Prostate gland (tissue), 2 donors: ENCODE data around the gene RASAL2. TPM values are rescaled to one million over a fixed set of nuclear protein-coding genes. Genes with fewer than 3 reads are reported as not detected.

Experiments
- DNase-seq: peaks from one replicate; pipeline ENCODE4 v3.0.0-alpha.2; 2019; ENCODE audit warnings: low spot score
- H3K27ac ChIP-seq, 2 donors: fragments of 200-600 bp; sonication (generic); 2 replicates each; pipeline ENCODE4 v1.5.1; 2017 to 2019
- H3K27me3 ChIP-seq: fragments of 200-600 bp; sonication (generic); replicated peaks from 2 replicates; pipeline ENCODE4 v1.5.1; 2019; ENCODE audit not compliant: insufficient read depth
- H3K36me3 ChIP-seq, 2 donors: fragments of 200-600 bp; sonication (generic); 1 replicate in 1 of 2; 2 replicates in 1 of 2; pipeline versions ENCODE4 v1.5.1 to v1.8.1; 2017 to 2019
- H3K4me1 ChIP-seq: fragments of 200-600 bp; sonication (generic); replicated peaks from 2 replicates; pipeline ENCODE4 v1.5.1; 2019
- H3K4me3 ChIP-seq, 2 donors: fragments of 200-600 bp; sonication (generic); 2 replicates each; pipeline ENCODE4 v1.5.1; 2017 to 2019
- H3K9me3 ChIP-seq: fragments of 200-600 bp; sonication (generic); 2 replicates; pipeline ENCODE4 v1.5.1; 2017
- POLR2A ChIP-seq: fragments of 450-650 bp; IDR thresholded peaks from one replicate; pipeline ENCODE4 v1.6.1; 2016; ENCODE audit warnings: antibody characterized with exemption, mild to moderate bottlenecking
- POLR2AphosphoS5 ChIP-seq: sonication (generic); formaldehyde crosslinking; IDR thresholded peaks from one replicate; pipeline ENCODE4 v1.6.1; 2017; ENCODE audit warnings: antibody characterized with exemption
- WGBS: methylation state at CpG from one replicate; pipeline ENCODE4 v1.1.5; 2018; 5-methylcytosine and 5-hydroxymethylcytosine counted together
- intact Hi-C: fragments of 100-400 bp; cut with DNase I; formaldehyde crosslinking; loops from one replicate; pipeline ENCODE4 v1.14.2; 2022
- total RNA-seq, 2 donors: library from RNA; depleted of rRNA; stranded (reverse); fragments of >200 nt; gene quantifications; one replicate each; pipeline ENCODE4 v1.1.0, GENCODE V29; 2016
- TF ChIP-seq, protein P1 (sequence below), 4 experiments: fragments of 200-600 bp in 2 of 4; fragments of 450-650 bp in 2 of 4; sonication (generic) in 2 of 4; IDR thresholded peaks; 1 replicate in 3 of 4; 2 replicates in 1 of 4; pipeline ENCODE4 v1.5.1; 2016 to 2019; ENCODE audit warnings: antibody characterized with exemption in 4 of 4, mild to moderate bottlenecking in 2 of 4, moderate library complexity in 2 of 4

The RASAL2 gene
- total RNA-seq, 2 donors from 2014 or later, result 9.2 to 36.9 TPM

DNA sequence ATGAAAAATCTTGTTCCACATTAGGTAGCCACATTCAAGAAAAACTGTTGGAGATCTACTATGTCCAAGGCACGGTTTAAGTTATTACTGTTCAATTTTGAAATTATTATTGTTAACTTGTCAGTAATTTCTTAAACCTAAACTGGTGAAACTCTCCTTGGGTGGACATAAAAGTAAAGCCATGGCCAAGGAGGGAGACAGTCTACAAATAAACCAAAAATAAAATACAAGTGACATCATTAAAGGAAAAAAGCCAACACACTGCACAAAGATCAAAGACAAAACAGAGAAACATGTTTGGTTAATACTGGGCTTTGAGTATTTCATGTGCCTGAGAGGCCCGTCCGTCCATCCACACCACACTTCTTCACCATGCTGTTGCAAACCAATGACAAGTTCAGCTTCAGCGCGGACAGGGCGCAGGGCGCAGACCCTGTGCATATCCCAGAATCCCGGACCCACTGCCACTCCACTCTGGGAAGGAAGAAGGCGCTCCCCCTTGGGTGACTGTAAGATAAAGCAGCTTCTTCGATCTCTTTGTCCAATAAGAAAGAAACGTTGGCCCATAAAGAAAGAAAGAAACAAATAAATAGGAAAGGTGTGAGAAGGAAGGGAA, 918 bp upstream of the RASAL2 start:
- Histone ChIP-seq H3K36me3 (no peaks in the 10 kb centered on the region), H3K4me1 (no peaks in the 10 kb centered on the region), H3K27me3 (no peaks in the 10 kb centered on the region), H3K9me3 (no peaks in the 10 kb centered on the region), H3K27ac (peak overlapping the region; percentile 85 to 88), H3K4me3 (peak overlapping the region; percentile 84 to 95)
- no peak for TF ChIP-seq POLR2A
- TF ChIP-seq POLR2AphosphoS5, result no peak
- TF ChIP-seq, protein P1, sequence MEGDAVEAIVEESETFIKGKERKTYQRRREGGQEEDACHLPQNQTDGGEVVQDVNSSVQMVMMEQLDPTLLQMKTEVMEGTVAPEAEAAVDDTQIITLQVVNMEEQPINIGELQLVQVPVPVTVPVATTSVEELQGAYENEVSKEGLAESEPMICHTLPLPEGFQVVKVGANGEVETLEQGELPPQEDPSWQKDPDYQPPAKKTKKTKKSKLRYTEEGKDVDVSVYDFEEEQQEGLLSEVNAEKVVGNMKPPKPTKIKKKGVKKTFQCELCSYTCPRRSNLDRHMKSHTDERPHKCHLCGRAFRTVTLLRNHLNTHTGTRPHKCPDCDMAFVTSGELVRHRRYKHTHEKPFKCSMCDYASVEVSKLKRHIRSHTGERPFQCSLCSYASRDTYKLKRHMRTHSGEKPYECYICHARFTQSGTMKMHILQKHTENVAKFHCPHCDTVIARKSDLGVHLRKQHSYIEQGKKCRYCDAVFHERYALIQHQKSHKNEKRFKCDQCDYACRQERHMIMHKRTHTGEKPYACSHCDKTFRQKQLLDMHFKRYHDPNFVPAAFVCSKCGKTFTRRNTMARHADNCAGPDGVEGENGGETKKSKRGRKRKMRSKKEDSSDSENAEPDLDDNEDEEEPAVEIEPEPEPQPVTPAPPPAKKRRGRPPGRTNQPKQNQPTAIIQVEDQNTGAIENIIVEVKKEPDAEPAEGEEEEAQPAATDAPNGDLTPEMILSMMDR (IDR thresholded peaks at IDR 0.05), result no peak
- intact Hi-C loops, result loop anchor here (5.0 to 10.0 kb wide), 2 partner anchors 56 to 192 kb away; no protein-coding TSS in a partner anchor
- WGBS, result 4% methylated on average over 11 of the region's 11 CpGs
- peak; percentile 13 for DNase-seq

DNA sequence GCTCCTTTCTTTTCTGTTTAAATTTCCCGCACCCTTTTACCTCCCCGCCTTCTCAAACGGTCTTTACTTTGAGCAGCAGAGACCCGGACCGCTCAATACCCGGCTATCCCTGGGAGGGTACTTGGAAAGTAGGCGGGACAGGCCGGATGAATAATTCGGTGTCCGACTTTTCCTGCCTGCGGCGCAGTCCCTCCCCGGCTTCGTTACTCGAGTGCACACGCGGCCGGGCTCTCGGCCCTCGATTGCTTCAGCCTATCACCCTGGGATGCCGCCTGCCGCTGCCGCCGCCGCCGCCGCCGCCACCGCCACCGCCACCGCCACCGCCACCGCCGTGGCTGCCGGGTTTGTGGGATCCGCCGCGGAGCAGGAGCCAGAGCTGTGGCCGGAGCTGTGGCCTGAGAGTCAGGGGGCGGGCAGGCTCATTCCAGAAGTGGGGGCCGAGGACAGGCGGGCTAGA, 382 bp upstream of the RASAL2 start:
- Histone ChIP-seq H3K27me3 (no peaks in the 10 kb centered on the region), H3K4me1 (no peaks in the 10 kb centered on the region), H3K36me3 (no peaks in the 10 kb centered on the region), H3K4me3 (peak overlapping the region; percentile 84 to 95), H3K27ac (peak overlapping the region; percentile 85 to 88), H3K9me3 (no peaks in the 10 kb centered on the region)
- WGBS, result under 1% methylated on average over 35 of the region's 42 CpGs
- intact Hi-C loops, result loop anchor here (5.0 to 10.0 kb wide), 2 partner anchors 56 to 191 kb away; no protein-coding TSS in a partner anchor
- peak; percentile 87 for DNase-seq
- TF ChIP-seq, protein P1 (IDR thresholded peaks at IDR 0.05), result peak in 1 of 4 experiments; percentile 7
- peak; percentile 62 for TF ChIP-seq POLR2AphosphoS5
- no peak for TF ChIP-seq POLR2A

DNA sequence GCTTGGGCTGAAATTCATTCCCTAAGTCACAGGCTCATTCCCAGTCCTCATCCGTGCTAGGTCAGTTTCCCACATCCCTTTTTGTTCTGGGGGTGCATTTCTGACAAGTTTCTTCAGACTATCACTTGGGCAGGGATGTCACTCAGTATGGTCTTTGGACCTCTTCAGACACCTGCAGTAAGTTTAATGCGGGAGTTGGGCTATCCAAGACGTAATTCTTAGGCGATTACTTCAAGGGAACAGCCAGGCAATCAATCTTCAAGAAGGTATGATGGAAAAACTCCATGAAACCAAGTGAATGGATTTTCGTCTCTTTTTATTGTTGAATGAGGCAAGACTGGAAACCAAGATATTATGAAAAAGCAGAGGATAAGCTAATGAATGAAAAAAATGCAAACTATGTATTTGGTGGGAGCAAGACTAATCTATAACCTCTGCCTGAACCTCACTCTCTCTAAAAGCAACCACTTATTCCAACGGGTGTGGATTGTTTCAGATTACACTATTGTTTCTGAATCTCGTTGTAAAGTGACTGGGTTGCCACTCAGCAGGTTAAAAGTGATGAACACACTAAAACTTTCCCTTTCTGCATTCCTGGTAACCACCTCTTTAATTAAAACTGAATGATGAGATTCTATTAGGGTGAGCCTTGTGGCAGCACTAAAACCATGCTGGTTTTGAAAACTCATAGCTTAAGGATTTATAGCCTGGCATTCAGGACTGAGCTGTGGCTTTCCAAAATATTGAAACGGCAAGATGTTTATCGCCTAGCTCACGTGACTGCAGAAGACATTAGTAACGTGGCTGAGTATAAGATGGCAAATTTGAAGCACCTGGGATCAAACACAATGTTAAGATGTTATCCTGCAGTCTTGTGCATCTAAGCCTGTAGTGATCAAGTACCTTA, 1.1 kb downstream of the RASAL2 start:
- Histone ChIP-seq H3K36me3 (no peaks in the 10 kb centered on the region), H3K9me3 (no peaks in the 10 kb centered on the region), H3K4me3 (peak overlapping the region; percentile 84 to 95), H3K27me3 (no peaks in the 10 kb centered on the region), H3K27ac (peak overlapping the region; percentile 85 to 88), H3K4me1 (no peaks in the 10 kb centered on the region)
- DNase-seq, result no peak
- 6% methylated on average over 11 of the region's 11 CpGs for WGBS
- intact Hi-C loops, result loop anchor here (5.0 to 10.0 kb wide), 2 partner anchors 58 to 190 kb away; no protein-coding TSS in a partner anchor
- TF ChIP-seq POLR2A, result no peak

DNA sequence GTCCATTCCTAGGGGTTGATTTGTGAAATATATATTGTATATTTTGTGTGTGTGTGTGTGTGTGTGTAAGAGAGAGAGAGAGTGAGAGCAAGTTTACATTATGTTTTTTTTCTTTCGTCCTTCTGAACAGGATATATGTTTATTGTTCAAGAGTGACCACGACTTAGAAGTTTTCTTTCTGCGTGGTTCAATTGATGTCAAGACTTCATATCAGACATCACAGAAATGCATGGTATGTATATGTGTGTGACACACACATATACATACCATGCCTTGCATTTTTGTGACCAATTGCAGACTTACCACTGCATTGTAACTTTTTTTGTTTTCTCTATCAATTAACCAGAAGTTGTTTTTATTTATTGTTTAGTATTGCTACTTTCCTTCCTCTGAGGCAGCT, 2.5 kb downstream of the RASAL2 start:
- no peak overlapping the region for H3K27ac ChIP-seq
- no peaks in the 10 kb centered on the region for H3K4me1 ChIP-seq
- DNase-seq, result no peak
- TF ChIP-seq POLR2A, result no peak
- no peak for TF ChIP-seq POLR2AphosphoS5
- TF ChIP-seq, protein P1 (IDR thresholded peaks at IDR 0.05), result no peak
- no peak overlapping the region for H3K4me3 ChIP-seq
- intact Hi-C loops, result loop anchor here (10.0 kb wide), 1 partner anchor 188 kb away; no protein-coding TSS in a partner anchor
- 78% methylated on average over 3 of the region's 3 CpGs for WGBS
- no peaks in the 10 kb centered on the region for H3K27me3 ChIP-seq
- no peaks in the 10 kb centered on the region for H3K9me3 ChIP-seq
- no peaks in the 10 kb centered on the region for H3K36me3 ChIP-seq

DNA sequence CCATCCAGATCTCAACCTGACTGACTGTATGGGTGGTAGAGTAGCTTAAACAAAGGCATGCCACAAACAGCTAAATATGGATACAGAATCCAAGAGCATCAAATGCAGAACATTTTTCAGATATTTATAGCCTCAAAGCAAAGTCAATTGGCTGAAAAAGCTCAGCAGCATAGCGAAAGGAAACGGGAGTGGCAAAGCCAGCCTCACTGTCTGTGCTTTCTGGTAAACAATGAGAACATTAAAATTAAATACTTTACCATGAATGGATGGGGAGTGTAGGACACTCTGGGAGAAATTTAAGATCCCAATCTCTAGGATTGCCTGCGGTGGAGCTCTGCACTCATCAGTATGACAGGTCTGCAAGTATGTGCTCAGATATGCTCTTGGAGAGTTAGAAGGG, 4.4 kb downstream of the RASAL2 start:
- no peaks in the 10 kb centered on the region for H3K36me3 ChIP-seq
- no peak for DNase-seq
- TF ChIP-seq, protein P1 (IDR thresholded peaks at IDR 0.05), result no peak
- TF ChIP-seq POLR2AphosphoS5, result no peak
- no peak for TF ChIP-seq POLR2A
- H3K27me3 ChIP-seq, result no peaks in the 10 kb centered on the region
- no peak overlapping the region for H3K27ac ChIP-seq
- WGBS, result 44% methylated on average over 3 of the region's 3 CpGs
- intact Hi-C loops, result loop anchor here (10.0 kb wide), 1 partner anchor 187 kb away; no protein-coding TSS in a partner anchor
- H3K4me1 ChIP-seq, result no peaks in the 10 kb centered on the region
- H3K9me3 ChIP-seq, result no peaks in the 10 kb centered on the region
- no peak overlapping the region for H3K4me3 ChIP-seq
